ENCODE results near the gene GNLY.

Gene GNLY

GRCh38 chr2:85684806-85685205 lies 9.4 kb upstream of the GNLY start:
- no peak for TF ChIP-seq POLR2A (IDR thresholded peaks at IDR 0.05; ENCODE audit: low read length)
- no peak for DNase-seq

GRCh38 chr2:85690932-85691331 lies 3.2 kb upstream of the GNLY start:
- TF ChIP-seq GATA1 (IDR thresholded peaks at IDR 0.05; ENCODE audit: low read depth, low read length) (no peak), POLR2A (IDR thresholded peaks at IDR 0.05; ENCODE audit: low read length) (no peak)
- DNase-seq: no peak

GRCh38 chr2:85692039-85692645 lies 2.0 kb upstream of the GNLY start:
- DNase-seq: no peak
- TF ChIP-seq GATA1 (IDR thresholded peaks at IDR 0.05; ENCODE audit: low read depth, low read length) (no peak), POLR2A (IDR thresholded peaks at IDR 0.05; ENCODE audit: low read length) (no peak)

GRCh38 chr2:85695121-85695520 lies 963 bp downstream of the GNLY start:
- no peak for TF ChIP-seq GATA1 (IDR thresholded peaks at IDR 0.05; ENCODE audit: low read depth, low read length)
- TF ChIP-seq POLR2A (IDR thresholded peaks at IDR 0.05; ENCODE audit: low read length): no peak
- DNase-seq: no peak

GRCh38 chr2:85695691-85696668 lies 1.8 kb downstream of the GNLY start:
- TF ChIP-seq GATA1 (IDR thresholded peaks at IDR 0.05; ENCODE audit: low read depth, low read length) (no peak), POLR2A (IDR thresholded peaks at IDR 0.05; ENCODE audit: low read length) (no peak)
- DNase-seq: no peak

GRCh38 chr2:85697096-85697495 lies 2.9 kb downstream of the GNLY start:
- TF ChIP-seq GATA1 (IDR thresholded peaks at IDR 0.05; ENCODE audit: low read depth, low read length) (no peak), POLR2A (IDR thresholded peaks at IDR 0.05; ENCODE audit: low read length) (no peak)
- DNase-seq: no peak

- TF ChIP-seq GATA1 (IDR thresholded peaks at IDR 0.05; ENCODE audit: low read depth, low read length): no peak
- no peak for TF ChIP-seq POLR2A (IDR thresholded peaks at IDR 0.05; ENCODE audit: low read length)
- DNase-seq: no peak
These were observed 3.6 kb downstream of the GNLY start for GRCh38 chr2:85697716-85698115.

- no peak for DNase-seq
- TF ChIP-seq GATA1 (IDR thresholded peaks at IDR 0.05; ENCODE audit: low read depth, low read length) (no peak), POLR2A (IDR thresholded peaks at IDR 0.05; ENCODE audit: low read length) (no peak)
These were observed 4.2 kb downstream of the GNLY start for GRCh38 chr2:85698184-85698879.

- DNase-seq: no peak
- no peak for TF ChIP-seq GATA1 (IDR thresholded peaks at IDR 0.05; ENCODE audit: low read depth, low read length)
- TF ChIP-seq POLR2A (IDR thresholded peaks at IDR 0.05; ENCODE audit: low read length): no peak
These were observed 4.7 kb downstream of the GNLY start for GRCh38 chr2:85698880-85699254.

- TF ChIP-seq POLR2A (IDR thresholded peaks at IDR 0.05; ENCODE audit: low read length): no peak
- TF ChIP-seq GATA1 (IDR thresholded peaks at IDR 0.05; ENCODE audit: low read depth, low read length): no peak
These were observed 5.2 kb downstream of the GNLY start for GRCh38 chr2:85699325-85699724.

GRCh38 chr2:85702172-85702571 lies 8.0 kb downstream of the GNLY start:
- DNase-seq: no peak
- TF ChIP-seq GATA1 (IDR thresholded peaks at IDR 0.05; ENCODE audit: low read depth, low read length) (no peak), POLR2A (IDR thresholded peaks at IDR 0.05; ENCODE audit: low read length) (no peak)

More at GRCh38 chr2:85699325-85699724, 5.2 kb downstream of the GNLY start:
- DNase-seq: no peak

GRCh38 chr2:85702800-85703199 lies 8.6 kb downstream of the GNLY start:
- no peak for DNase-seq
- TF ChIP-seq GATA1 (IDR thresholded peaks at IDR 0.05; ENCODE audit: low read depth, low read length): no peak
- no peak for TF ChIP-seq POLR2A (IDR thresholded peaks at IDR 0.05; ENCODE audit: low read length)

- no peak for TF ChIP-seq POLR2A (IDR thresholded peaks at IDR 0.05; ENCODE audit: low read length)
- TF ChIP-seq GATA1 (IDR thresholded peaks at IDR 0.05; ENCODE audit: low read depth, low read length): no peak
These were observed 9.2 kb downstream of the GNLY start for GRCh38 chr2:85703329-85703728.

GRCh38 chr2:85704038-85704437 lies 9.9 kb downstream of the GNLY start:
- no peak for TF ChIP-seq POLR2A (IDR thresholded peaks at IDR 0.05; ENCODE audit: low read length)
- no peak for TF ChIP-seq GATA1 (IDR thresholded peaks at IDR 0.05; ENCODE audit: low read depth, low read length)
- no peak for DNase-seq

More at GRCh38 chr2:85703329-85703728, 9.2 kb downstream of the GNLY start:
- no peak for DNase-seq

All from erythroblast (primary cell).